Endothelial cell of umbilical vein (primary cell): ENCODE measurements around the gene SUFU. TPM values are rescaled to one million over a fixed set of nuclear protein-coding genes. Genes with fewer than 3 reads are reported as not detected.

Experiments
- BruUV-seq: library from RNA; stranded (reverse); fragments of 400-500 nt; replicated peaks from 2 replicates; lab custom pipeline; 2021; lab: Mats Ljungman, UMichigan
- CTCF ChIA-PET: fragments of 300-600, 350-600 bp; sonication (Branson Sonifier 250); formaldehyde crosslinking; loops from one replicate; lab custom pipeline; 2021; ENCODE audit warnings: antibody characterized with exemption, inconsistent platforms; lab: Charles Lee
- POLR2A ChIA-PET: fragments of 300-600, 350-600 bp; sonication (Branson Sonifier 250); formaldehyde crosslinking; loops from one replicate; lab custom pipeline; 2021; ENCODE audit warnings: antibody characterized with exemption, inconsistent platforms; lab: Charles Lee
- DNase-seq: peaks from one replicate; pipeline ENCODE4 v3.0.0-alpha.2; 2011; ENCODE audit warnings: low read depth, low spot score
- FAIRE-seq: peaks from 2 replicates; lab custom pipeline; 2011; peaks lifted over from hg19 to GRCh38; lab: Jason Lieb, UNC
- H2AFZ ChIP-seq: 2 replicates; pipeline ENCODE4 v1.6.0; 2012; ENCODE audit warnings: low read depth, low read length, control low read depth, inconsistent platforms
- H3K27ac ChIP-seq: 2 replicates; pipeline ENCODE4 v1.5.1; 2011; ENCODE audit warnings: low read depth, mild to moderate bottlenecking, control low read depth, low read length, moderate library complexity; ENCODE audit not compliant: insufficient read depth
- H3K27me3 ChIP-seq, 2 experiments: 2 replicates each; pipeline versions ENCODE4 v1.6.0 to v1.6.1; 2011; ENCODE audit warnings: low read length in 2 of 2, mixed read lengths in 1 of 2; ENCODE audit not compliant: control insufficient read depth in 2 of 2, insufficient read depth in 2 of 2
- H3K36me3 ChIP-seq, 2 experiments: 2 replicates in 1 of 2; 3 replicates in 1 of 2; pipeline ENCODE4 v1.5.1; 2011; ENCODE audit warnings: low read length in 2 of 2, mild to moderate bottlenecking in 1 of 2, moderate library complexity in 1 of 2; ENCODE audit not compliant: control insufficient read depth in 2 of 2, insufficient read depth in 2 of 2; ENCODE audit errors: extremely low read depth in 1 of 2
- H3K4me1 ChIP-seq: 3 replicates; pipeline ENCODE4 v1.5.1; 2011; ENCODE audit warnings: mild to moderate bottlenecking, low read length; ENCODE audit not compliant: control insufficient read depth, insufficient read depth; ENCODE audit errors: extremely low read depth
- H3K4me2 ChIP-seq: 2 replicates; pipeline ENCODE4 v1.6.1; 2011; ENCODE audit warnings: low read length, control low read depth, mixed read lengths; ENCODE audit not compliant: insufficient read depth
- H3K4me3 ChIP-seq, 3 experiments: fragments of 200-600 bp in 1 of 3; sonication (generic), shearing (Covaris generic) in 1 of 3; replicated peaks in 1 of 3; 2 replicates each; pipeline ENCODE4 v1.5.1; 2011 to 2016; ENCODE audit warnings: control low read depth in 3 of 3, low read length in 3 of 3, mild to moderate bottlenecking in 2 of 3, inconsistent platforms in 1 of 3, low read depth in 1 of 3, moderate library complexity in 1 of 3; ENCODE audit not compliant: insufficient read depth in 1 of 3
- H3K79me2 ChIP-seq: 2 replicates; pipeline ENCODE4 v1.6.0; 2012; ENCODE audit warnings: low read length, inconsistent platforms; ENCODE audit not compliant: control insufficient read depth, insufficient read depth
- H3K9ac ChIP-seq: replicated peaks from 2 replicates; pipeline ENCODE3; 2011; ENCODE audit warnings: low read length, control low read depth; ENCODE audit not compliant: insufficient read depth; ENCODE audit errors: extremely low read depth
- H3K9me1 ChIP-seq: replicated peaks from 3 replicates; pipeline ENCODE4 v1.6.0; 2011; ENCODE audit warnings: mild to moderate bottlenecking, low read length; ENCODE audit not compliant: control insufficient read depth, insufficient read depth; ENCODE audit errors: extremely low read depth
- H3K9me3 ChIP-seq: replicated peaks from 2 replicates; pipeline ENCODE4 v1.5.1; 2012; ENCODE audit warnings: low read length, inconsistent platforms; ENCODE audit not compliant: control insufficient read depth, insufficient read depth
- H4K20me1 ChIP-seq: replicated peaks from 2 replicates; pipeline ENCODE3; 2011; ENCODE audit warnings: mild to moderate bottlenecking, low read length; ENCODE audit not compliant: control insufficient read depth, insufficient read depth; ENCODE audit errors: extremely low read depth
- EZH2 ChIP-seq: IDR thresholded peaks from 2 replicates; pipeline ENCODE4 v1.6.1; 2012; ENCODE audit warnings: borderline replicate concordance, low read depth, mild to moderate bottlenecking, moderate library complexity, low read length, inconsistent platforms; ENCODE audit not compliant: severe bottlenecking
- FOS ChIP-seq: IDR thresholded peaks from 2 replicates; pipeline ENCODE4 v1.6.1; 2011; ENCODE audit warnings: mild to moderate bottlenecking, low read length, moderate library complexity, borderline replicate concordance; ENCODE audit not compliant: insufficient read depth
- GATA2 ChIP-seq: IDR thresholded peaks from 2 replicates; pipeline ENCODE4 v1.7.0; 2011; ENCODE audit warnings: low read depth, mild to moderate bottlenecking, moderate library complexity, mixed read lengths, low read length; ENCODE audit not compliant: insufficient read length, insufficient read depth
- JUN ChIP-seq: IDR thresholded peaks from 2 replicates; pipeline ENCODE4 v1.6.1; 2011; ENCODE audit warnings: borderline replicate concordance, low read depth; ENCODE audit not compliant: insufficient read length, insufficient read depth
- MYC ChIP-seq: IDR thresholded peaks from one replicate; pipeline ENCODE4 v1.6.1; 2011; ENCODE audit warnings: mild to moderate bottlenecking, low read depth, low read length
- POLR2A ChIP-seq: IDR thresholded peaks from 2 replicates; pipeline ENCODE4 v1.6.1; 2012; ENCODE audit warnings: low read depth, mild to moderate bottlenecking, control low read depth, low read length
- POLR2AphosphoS5 ChIP-seq: IDR thresholded peaks from 2 replicates; pipeline ENCODE4 v1.6.1; 2012; ENCODE audit warnings: low read depth, mild to moderate bottlenecking, control low read depth, low read length, moderate library complexity; ENCODE audit not compliant: insufficient read depth
- dilution Hi-C: fragments of 300-500 bp; cut with MboI; formaldehyde crosslinking; loops from one replicate; pipeline ENCODE4 v1.15.0; 2019; ENCODE audit warnings: low sequenced_read_pairs; ENCODE audit not compliant: extremely low pct_ligation_motif_present
- intact Hi-C: fragments of 100-400 bp; cut with micrococcal nuclease; formaldehyde crosslinking; loops from one replicate; pipeline ENCODE4 v1.10.0; 2022
- polyA plus RNA-seq, 4 experiments: library from polyadenylated mRNA; depleted of rRNA in 3 of 4; stranded (reverse) in 3 of 4; unstranded in 1 of 4; fragments of >200 nt; gene quantifications; 2 replicates each; pipeline versions ENCODE4 v1.2.1 to v1.2.3, GENCODE V29; 2011 to 2012; ENCODE audit warnings: missing spikeins in 1 of 4
- total RNA-seq: library from RNA; stranded (reverse); gene quantifications from 2 replicates; pipeline ENCODE4 v1.2.3, GENCODE V29; 2021
- TF ChIP-seq, protein P1 (sequence below), 2 donors: IDR thresholded peaks; 1 replicate in 1 of 2; 2 replicates in 1 of 2; pipeline ENCODE4 v1.5.1; 2011; ENCODE audit warnings: low read length in 2 of 2, mild to moderate bottlenecking in 2 of 2, moderate library complexity in 2 of 2, control low read depth in 1 of 2, inconsistent platforms in 1 of 2, low read depth in 1 of 2; ENCODE audit not compliant: insufficient read depth in 1 of 2; ENCODE audit errors: extremely low read depth in 1 of 2
- TF ChIP-seq, protein P2 (sequence below): IDR thresholded peaks from 2 replicates; pipeline ENCODE4 v1.6.1; 2011; ENCODE audit not compliant: insufficient read depth, insufficient read length

SUFU gene
- total and polyA plus RNA-seq, 2 donors (not counting 3 experiments of a cell fraction or from before 2014, with no cell fraction given) = 10.1 to 16.3 TPM

DNA sequence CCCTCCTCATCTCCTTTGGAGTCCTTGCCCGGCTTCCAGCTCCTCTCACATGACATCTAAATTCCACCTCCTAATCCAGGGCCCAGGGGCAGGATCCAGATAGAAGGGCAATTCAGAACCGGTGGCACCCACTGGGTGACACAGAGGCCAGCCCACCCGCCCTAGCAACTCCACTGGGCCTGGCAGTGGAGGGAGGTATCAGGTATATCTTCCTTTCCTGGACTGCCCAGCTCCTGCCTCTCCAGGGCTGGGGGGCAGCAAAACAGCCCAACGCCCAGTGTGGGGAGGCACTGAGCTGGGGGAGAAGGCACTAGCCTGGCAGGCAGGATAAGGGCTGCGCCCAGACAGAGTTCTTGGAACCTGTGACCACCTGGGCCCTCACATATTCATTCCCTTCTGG, 130.1 kb downstream of the SUFU start:
- DNase-seq (no peak), FAIRE-seq (no peak)
- peaks cover 60% of the 10 kb centered on the region for H3K4me1 ChIP-seq
- dilution Hi-C loops = no loop called here
- intact Hi-C loops = loop anchor here (1.0 kb wide), 2 partner anchors 8 to 35 kb away; no protein-coding TSS in a partner anchor
- no peak overlapping the region for H3K4me3 ChIP-seq
- ChIA-PET POLR2A (interaction anchor here (0.6 to 1.4 kb wide), 2 partner anchors 13 to 38 kb away, joined by 3 to 4 read pairs; no protein-coding TSS in a partner anchor), CTCF (interaction anchor here (1.7 to 3.1 kb wide), 2 partner anchors 35 to 38 kb away, joined by 6 to 13 read pairs; no protein-coding TSS in a partner anchor)
- no peaks in the 10 kb centered on the region for H3K9me3 ChIP-seq
- H3K79me2 ChIP-seq = no peaks in the 10 kb centered on the region
- H2AFZ ChIP-seq = no peak overlapping the region
- no peaks in the 10 kb centered on the region for H3K27me3 ChIP-seq
- H3K9ac ChIP-seq = peak overlapping the region; percentile 81
- H3K27ac ChIP-seq = peak overlapping the region; percentile 97
- TF ChIP-seq POLR2A = no peak
- no peak for TF ChIP-seq POLR2AphosphoS5
- TF ChIP-seq GATA2 = no peak
- TF ChIP-seq FOS = no peak
- TF ChIP-seq, protein P1, sequence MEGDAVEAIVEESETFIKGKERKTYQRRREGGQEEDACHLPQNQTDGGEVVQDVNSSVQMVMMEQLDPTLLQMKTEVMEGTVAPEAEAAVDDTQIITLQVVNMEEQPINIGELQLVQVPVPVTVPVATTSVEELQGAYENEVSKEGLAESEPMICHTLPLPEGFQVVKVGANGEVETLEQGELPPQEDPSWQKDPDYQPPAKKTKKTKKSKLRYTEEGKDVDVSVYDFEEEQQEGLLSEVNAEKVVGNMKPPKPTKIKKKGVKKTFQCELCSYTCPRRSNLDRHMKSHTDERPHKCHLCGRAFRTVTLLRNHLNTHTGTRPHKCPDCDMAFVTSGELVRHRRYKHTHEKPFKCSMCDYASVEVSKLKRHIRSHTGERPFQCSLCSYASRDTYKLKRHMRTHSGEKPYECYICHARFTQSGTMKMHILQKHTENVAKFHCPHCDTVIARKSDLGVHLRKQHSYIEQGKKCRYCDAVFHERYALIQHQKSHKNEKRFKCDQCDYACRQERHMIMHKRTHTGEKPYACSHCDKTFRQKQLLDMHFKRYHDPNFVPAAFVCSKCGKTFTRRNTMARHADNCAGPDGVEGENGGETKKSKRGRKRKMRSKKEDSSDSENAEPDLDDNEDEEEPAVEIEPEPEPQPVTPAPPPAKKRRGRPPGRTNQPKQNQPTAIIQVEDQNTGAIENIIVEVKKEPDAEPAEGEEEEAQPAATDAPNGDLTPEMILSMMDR (IDR thresholded peaks at IDR 0.05; ENCODE audit: extremely low read depth in 1 of 2, insufficient read depth in 1 of 2, low read depth in 1 of 2, low read length in 2 of 2) = no peak
- no peak for TF ChIP-seq MYC
- TF ChIP-seq EZH2 = no peak
- TF ChIP-seq JUN = no peak
- TF ChIP-seq, protein P2, sequence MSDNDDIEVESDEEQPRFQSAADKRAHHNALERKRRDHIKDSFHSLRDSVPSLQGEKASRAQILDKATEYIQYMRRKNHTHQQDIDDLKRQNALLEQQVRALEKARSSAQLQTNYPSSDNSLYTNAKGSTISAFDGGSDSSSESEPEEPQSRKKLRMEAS = no peak
- TSS peak; percentile 15 for BruUV-seq
- no peaks in the 10 kb centered on the region for H4K20me1 ChIP-seq
- H3K36me3 ChIP-seq = peaks cover 0 to 1% of the 10 kb centered on the region in 2 experiments
- H3K4me2 ChIP-seq = peak overlapping the region; percentile 80
- no peaks in the 10 kb centered on the region for H3K9me1 ChIP-seq
